Osteoblast (primary cell): ENCODE data around the gene MGST3. TPM values are rescaled to one million over a fixed set of nuclear protein-coding genes. Genes with fewer than 3 reads are reported as not detected.
A peak's percentile ranks its signal among the peaks of the same experiment; 100 is the strongest.
"Not testable (repeated sequence)": the region's sequence is repeated elsewhere in the genome, so short reads cannot be mapped to it uniquely, and the experiment has no call there.

Source experiments
- DNase-seq: peaks from one replicate; pipeline ENCODE4 v3.0.0; 2011; ENCODE audit warnings: low spot score, mixed read lengths; ENCODE audit not compliant: insufficient read length; ENCODE audit errors: missing footprints
- H2AFZ ChIP-seq: 2 replicates; pipeline ENCODE4 v1.6.0; 2011; ENCODE audit warnings: mild to moderate bottlenecking, low read length
- H3K27ac ChIP-seq: 2 replicates; pipeline ENCODE4 v1.5.1; 2011; ENCODE audit warnings: mild to moderate bottlenecking, low read depth, low read length, moderate library complexity
- H3K27me3 ChIP-seq: 2 replicates; pipeline ENCODE4 v1.6.0; 2012; ENCODE audit warnings: mild to moderate bottlenecking, control low read depth, inconsistent platforms, low read length, moderate library complexity; ENCODE audit not compliant: insufficient read depth
- H3K36me3 ChIP-seq: 2 replicates; pipeline ENCODE4 v1.5.1; 2011; ENCODE audit warnings: mild to moderate bottlenecking, low read length, control low read depth, moderate library complexity; ENCODE audit not compliant: insufficient read depth
- H3K4me1 ChIP-seq: 2 replicates; pipeline ENCODE4 v1.5.1; 2011; ENCODE audit warnings: mild to moderate bottlenecking, low read length, control low read depth, moderate library complexity; ENCODE audit not compliant: insufficient read depth
- H3K4me2 ChIP-seq: 2 replicates; pipeline ENCODE4 v1.6.0; 2011; ENCODE audit warnings: mild to moderate bottlenecking, low read length; ENCODE audit not compliant: insufficient read depth
- H3K4me3 ChIP-seq: fragments of 200-600 bp; sonication (generic); 3 replicates; pipeline ENCODE4 v1.5.1; 2012; ENCODE audit warnings: mild to moderate bottlenecking, low read length, inconsistent platforms; ENCODE audit not compliant: insufficient read depth
- H3K79me2 ChIP-seq: 2 replicates; pipeline ENCODE4 v1.6.0; 2012; ENCODE audit warnings: mild to moderate bottlenecking, low read length, control low read depth, inconsistent platforms; ENCODE audit not compliant: insufficient read depth
- H3K9me3 ChIP-seq: 2 replicates; pipeline ENCODE4 v1.5.1; 2011; ENCODE audit warnings: low read depth, low read length, control low read depth
- H4K20me1 ChIP-seq: 2 replicates; pipeline ENCODE4 v1.6.0; 2012; ENCODE audit warnings: mild to moderate bottlenecking, low read length, control low read depth; ENCODE audit not compliant: insufficient read depth
- CTCF ChIP-seq: IDR thresholded peaks from 2 replicates; pipeline ENCODE4 v1.5.1; 2011; ENCODE audit warnings: mild to moderate bottlenecking, low read depth, low read length, moderate library complexity; ENCODE audit errors: extremely low read depth
- total RNA-seq: library from RNA; depleted of rRNA; stranded (reverse); fragments of >200 nt; gene quantifications from 2 replicates; pipeline ENCODE4 v1.2.3, GENCODE V29; 2012

Gene MGST3
- total RNA-seq, 1 donor, result 128 TPM

- no peak overlapping the region for H3K4me3 ChIP-seq
- peaks cover 25% of the 10 kb centered on the region for H4K20me1 ChIP-seq
- H3K4me1 ChIP-seq, result peaks cover 45% of the 10 kb centered on the region
- H3K27me3 ChIP-seq, result no peaks in the 10 kb centered on the region
- H3K27ac ChIP-seq, result no peak overlapping the region
- no peak overlapping the region for H3K4me2 ChIP-seq
- H2AFZ ChIP-seq, result no peak overlapping the region
- peaks cover 14% of the 10 kb centered on the region for H3K36me3 ChIP-seq
- no peak for DNase-seq
- peaks cover 96% of the 10 kb centered on the region for H3K79me2 ChIP-seq
- no peak for TF ChIP-seq CTCF
- no peaks in the 10 kb centered on the region for H3K9me3 ChIP-seq
These were observed 4.8 kb downstream of the MGST3 start for GRCh38 chr1:165635823-165636222.

GRCh38 chr1:165637427-165637826 is 6.4 kb downstream of the MGST3 start:
- Histone ChIP-seq H2AFZ (no peak overlapping the region), H3K4me1 (peaks cover 53% of the 10 kb centered on the region), H3K27ac (peak overlapping the region; percentile 39), H3K9me3 (no peaks in the 10 kb centered on the region), H3K79me2 (peaks cover 97% of the 10 kb centered on the region), H4K20me1 (peaks cover 35% of the 10 kb centered on the region), H3K4me3 (no peak overlapping the region), H3K27me3 (no peaks in the 10 kb centered on the region), H3K36me3 (peaks cover 14% of the 10 kb centered on the region), H3K4me2 (peak overlapping the region; percentile 35)
- DNase-seq, result peak; percentile 69
- no peak for TF ChIP-seq CTCF

GRCh38 chr1:165638211-165638610 is 7.2 kb downstream of the MGST3 start:
- Histone ChIP-seq H4K20me1 (peaks cover 34% of the 10 kb centered on the region), H3K27ac (peak overlapping the region; percentile 39), H3K4me1 (peaks cover 45% of the 10 kb centered on the region), H3K36me3 (peaks cover 14% of the 10 kb centered on the region), H3K79me2 (peaks cover 95% of the 10 kb centered on the region)
- H3K27me3 ChIP-seq, H3K4me3 ChIP-seq, H2AFZ ChIP-seq, H3K9me3 ChIP-seq, DNase-seq, H3K4me2 ChIP-seq: not testable (repeated sequence)

GRCh38 chr1:165639821-165640623 is 9.0 kb downstream of the MGST3 start:
- H3K36me3 ChIP-seq, result peaks cover 14% of the 10 kb centered on the region
- peak overlapping the region; percentile 38 for H3K27ac ChIP-seq
- H3K4me2 ChIP-seq, result no peak overlapping the region
- no peaks in the 10 kb centered on the region for H3K9me3 ChIP-seq
- no peak for DNase-seq
- peaks cover 24% of the 10 kb centered on the region for H4K20me1 ChIP-seq
- H3K27me3 ChIP-seq, result no peaks in the 10 kb centered on the region
- peaks cover 88% of the 10 kb centered on the region for H3K79me2 ChIP-seq
- TF ChIP-seq CTCF, result no peak
- H3K4me3 ChIP-seq, result no peak overlapping the region
- no peak overlapping the region for H2AFZ ChIP-seq
- H3K4me1 ChIP-seq, result peaks cover 33% of the 10 kb centered on the region
